DOHH2 (cell line): ENCODE measurements around the gene MESD.

ENCODE experiments used
- H3F3A ChIP-seq: fragments of 200-600 bp; sonication (generic), shearing (Covaris generic); 2 replicates; pipeline ENCODE4 v1.6.0; 2016; ENCODE audit warnings: antibody characterized with exemption, mild to moderate bottlenecking; ENCODE audit not compliant: control insufficient read depth, insufficient read depth
- H3K27ac ChIP-seq: fragments of 200-600 bp; sonication (generic); 2 replicates; pipeline ENCODE4 v1.5.1; 2014; ENCODE audit warnings: low read depth, mild to moderate bottlenecking, low read length, moderate library complexity
- H3K27me3 ChIP-seq: fragments of 200-600 bp; sonication (generic); 2 replicates; pipeline ENCODE4 v1.6.1; 2014; ENCODE audit warnings: mild to moderate bottlenecking, low read length, mixed read lengths; ENCODE audit not compliant: control insufficient read depth
- H3K36me3 ChIP-seq: fragments of 200-600 bp; sonication (generic); 2 replicates; pipeline ENCODE4 v1.6.1; 2014; ENCODE audit warnings: mild to moderate bottlenecking, low read length, moderate library complexity, mixed read lengths; ENCODE audit not compliant: control insufficient read depth
- H3K4me1 ChIP-seq: fragments of 200-600 bp; sonication (generic); 2 replicates; pipeline ENCODE4 v1.6.1; 2014; ENCODE audit warnings: mild to moderate bottlenecking, low read length, mixed read lengths; ENCODE audit not compliant: control insufficient read depth
- H3K4me2 ChIP-seq: fragments of 200-600 bp; sonication (generic); 2 replicates; pipeline ENCODE4 v1.6.0; 2014; ENCODE audit warnings: mild to moderate bottlenecking, low read length, moderate library complexity
- H3K4me3 ChIP-seq: fragments of 200-600 bp; sonication (generic); 2 replicates; pipeline ENCODE4 v1.5.1; 2014; ENCODE audit warnings: mild to moderate bottlenecking, low read length, mixed read lengths
- H3K79me2 ChIP-seq: fragments of 200-600 bp; sonication (generic); 2 replicates; pipeline ENCODE4 v1.6.1; 2014; ENCODE audit warnings: mild to moderate bottlenecking, low read length, mixed read lengths; ENCODE audit not compliant: control insufficient read depth
- H3K9me2 ChIP-seq: fragments of 200-600 bp; sonication (generic); replicated peaks from 2 replicates; pipeline ENCODE4 v1.6.1; 2014; ENCODE audit warnings: mild to moderate bottlenecking, low read length, mixed read lengths; ENCODE audit not compliant: control insufficient read depth
- H3K9me3 ChIP-seq: fragments of 200-600 bp; sonication (generic); 2 replicates; pipeline ENCODE4 v1.6.1; 2014; ENCODE audit warnings: antibody characterized with exemption, low read length, mixed read lengths; ENCODE audit not compliant: control insufficient read depth, insufficient read depth
- H4K20me1 ChIP-seq: fragments of 200-600 bp; sonication (generic); 2 replicates; pipeline ENCODE4 v1.6.0; 2014; ENCODE audit warnings: low read depth, mild to moderate bottlenecking, antibody characterized with exemption, low read length, moderate library complexity; ENCODE audit not compliant: control insufficient read depth, insufficient read depth
- CTCF ChIP-seq: fragments of 200-600 bp; sonication (generic); IDR thresholded peaks from one replicate; pipeline ENCODE4 v1.5.1; 2014; ENCODE audit warnings: antibody characterized with exemption, mild to moderate bottlenecking, low read depth, low read length; ENCODE audit not compliant: poor library complexity, severe bottlenecking
- EZH2phosphoT487 ChIP-seq: fragments of 200-600 bp; sonication (generic); IDR thresholded peaks from 2 replicates; pipeline ENCODE4 v1.6.1; 2017; ENCODE audit warnings: borderline replicate concordance, mild to moderate bottlenecking, antibody characterized with exemption, low read length, moderate library complexity, mixed read lengths

The MESD gene

GRCh38 chr15:80979538-80980200 lies 9.9 kb downstream of the MESD start:
- H4K20me1 ChIP-seq: peaks cover 4% of the 10 kb centered on the region; the same call in 1 of the 2 replicates
- peaks cover 56% of the 10 kb centered on the region for H3K36me3 ChIP-seq
- no peaks in the 10 kb centered on the region for H3F3A ChIP-seq
- no peak overlapping the region for H3K4me3 ChIP-seq
- no peaks in the 10 kb centered on the region for H3K9me3 ChIP-seq
- no peaks in the 10 kb centered on the region for H3K27me3 ChIP-seq
- H3K27ac ChIP-seq: no peak overlapping the region
- H3K4me2 ChIP-seq: no peak overlapping the region
- TF ChIP-seq EZH2phosphoT487: no peak
- no peak for TF ChIP-seq CTCF
- H3K9me2 ChIP-seq: no peaks in the 10 kb centered on the region
- peaks cover 68% of the 10 kb centered on the region for H3K79me2 ChIP-seq
- no peaks in the 10 kb centered on the region for H3K4me1 ChIP-seq

- H3K4me1 ChIP-seq: no peaks in the 10 kb centered on the region
- H3K4me3 ChIP-seq: no peak overlapping the region
- TF ChIP-seq CTCF (no peak), EZH2phosphoT487 (no peak)
- no peak overlapping the region for H3K4me2 ChIP-seq
- peaks cover 6% of the 10 kb centered on the region; the same call in 1 of the 2 replicates for H4K20me1 ChIP-seq
- H3K27ac ChIP-seq: no peak overlapping the region
- H3K36me3 ChIP-seq: peaks cover 60% of the 10 kb centered on the region
- no peaks in the 10 kb centered on the region for H3K9me2 ChIP-seq
- H3F3A ChIP-seq: no peaks in the 10 kb centered on the region
- no peaks in the 10 kb centered on the region for H3K27me3 ChIP-seq
- no peaks in the 10 kb centered on the region for H3K9me3 ChIP-seq
- H3K79me2 ChIP-seq: peaks cover 65% of the 10 kb centered on the region
These were observed 10.8 kb downstream of the MESD start for GRCh38 chr15:80978685-80979329.

GRCh38 chr15:80977627-80978036 lies 12.0 kb downstream of the MESD start:
- peaks cover 57% of the 10 kb centered on the region for H3K36me3 ChIP-seq
- no peak overlapping the region for H3K4me3 ChIP-seq

More at GRCh38 chr15:80977627-80978036, 12.0 kb downstream of the MESD start:
- H3K9me3 ChIP-seq: no peaks in the 10 kb centered on the region
- peaks cover 6% of the 10 kb centered on the region; the same call in 1 of the 2 replicates for H4K20me1 ChIP-seq
- no peak for TF ChIP-seq EZH2phosphoT487
- TF ChIP-seq CTCF: peak; percentile 59
- H3K4me1 ChIP-seq: no peaks in the 10 kb centered on the region
- no peak overlapping the region for H3K4me2 ChIP-seq
- H3K27me3 ChIP-seq: no peaks in the 10 kb centered on the region
- H3K79me2 ChIP-seq: peaks cover 56% of the 10 kb centered on the region
- H3K27ac ChIP-seq: no peak overlapping the region
- H3K9me2 ChIP-seq: no peaks in the 10 kb centered on the region
- H3F3A ChIP-seq: no peaks in the 10 kb centered on the region
